Gastrocnemius medialis (tissue), 4 donors: ENCODE measurements around the gene LHPP. TPM values are rescaled to one million over a fixed set of nuclear protein-coding genes. Genes with fewer than 3 reads are reported as not detected.

Experiments used
- ATAC-seq, 2 donors: fragments of 150-250 bp; one replicate each; pipeline ENCODE4 v1.9.1; 2016
- DNase-seq, 2 donors: peaks; one replicate each; pipeline ENCODE4 v3.0.0-alpha.2; 2019
- H3K27ac ChIP-seq, 4 donors: fragments of 200-600 bp; sonication (generic); 1 replicate in 1 of 4; 2 replicates in 3 of 4; pipeline ENCODE4 v1.5.1; 2016 to 2018; ENCODE audit warnings: mild to moderate bottlenecking in 2 of 4, moderate library complexity in 1 of 4
- H3K27me3 ChIP-seq, 3 donors: fragments of 200-600 bp; sonication (generic) in 2 of 3; 1 replicate in 1 of 3; 2 replicates in 2 of 3; pipeline versions ENCODE4 v1.5.1 to v1.6.0; 2016 to 2019; ENCODE audit warnings: mild to moderate bottlenecking in 1 of 3, moderate library complexity in 1 of 3
- H3K36me3 ChIP-seq, 2 donors: fragments of 200-600 bp; sonication (generic) in 1 of 2; one replicate each; pipeline ENCODE4 v1.5.1; 2017 to 2018
- H3K4me1 ChIP-seq, 2 donors: fragments of 200-600 bp; sonication (generic) in 1 of 2; one replicate each; pipeline ENCODE4 v1.5.1; 2016 to 2017; ENCODE audit warnings: mild to moderate bottlenecking in 2 of 2
- H3K4me3 ChIP-seq, 4 donors: fragments of 200-600 bp; sonication (generic) in 3 of 4; 1 replicate in 1 of 4; 2 replicates in 3 of 4; pipeline ENCODE4 v1.5.1; 2016 to 2019; ENCODE audit warnings: mild to moderate bottlenecking in 2 of 4
- H3K9me3 ChIP-seq, 3 donors: fragments of 200-600 bp; sonication (generic) in 2 of 3; 1 replicate in 1 of 3; 2 replicates in 2 of 3; pipeline ENCODE4 v1.5.1; 2016 to 2019
- CTCF ChIP-seq, 5 experiments: fragments of 450-650 bp in 3 of 5; fragments of 200-600 bp in 2 of 5; sonication (generic) in 2 of 5; IDR thresholded peaks in 4 of 5; conservative IDR thresholded peaks in 1 of 5; 1 replicate in 4 of 5; 2 replicates in 1 of 5; pipeline ENCODE4 v1.5.1; 2016 to 2019; ENCODE audit warnings: antibody characterized with exemption in 5 of 5, mild to moderate bottlenecking in 3 of 5, moderate library complexity in 3 of 5
- POLR2A ChIP-seq, 2 donors: fragments of 450-650 bp; IDR thresholded peaks; one replicate each; pipeline ENCODE4 v1.6.1; 2017; ENCODE audit warnings: antibody characterized with exemption in 2 of 2, mild to moderate bottlenecking in 2 of 2, moderate library complexity in 2 of 2
- in situ Hi-C, 4 donors: fragments of 200-750 bp; cut with MboI; loops; one replicate each; pipeline versions ENCODE4 v1.15.0 to v1.8.0; 2017; ENCODE audit warnings: low sequenced_read_pairs in 4 of 4
- intact Hi-C: fragments of 100-400 bp; cut with DNase I; formaldehyde crosslinking; loops from one replicate; pipeline ENCODE4 v1.15.1; 2023; ENCODE audit warnings: low total_unique reads
- total RNA-seq, 4 donors: library from RNA; depleted of rRNA; stranded (reverse); fragments of >200 nt; gene quantifications; one replicate each; pipeline versions ENCODE4 v1.1.0 to v1.2.3, GENCODE V29; 2016

The LHPP gene
- total RNA-seq, 4 donors from 2014 or later = 4.9 to 16.0 (median 12.2) TPM

GRCh38 chr10:124570646-124571045 lies 109.0 kb downstream of the LHPP start:
- H3K27ac ChIP-seq = no peak overlapping the region
- intact Hi-C loops (no loop called here), in situ Hi-C loops (no loop called here)
- H3K4me1 ChIP-seq = peaks cover 9 to 11% of the 10 kb centered on the region in 2 donors
- H3K4me3 ChIP-seq = no peak overlapping the region
- H3K9me3 ChIP-seq = no peaks in the 10 kb centered on the region
- no peaks in the 10 kb centered on the region for H3K27me3 ChIP-seq
- H3K36me3 ChIP-seq = no peaks in the 10 kb centered on the region
- ATAC-seq (no peak), DNase-seq (no peak)
- TF ChIP-seq CTCF (IDR thresholded peaks at IDR 0.05 in 4 of 5, conservative IDR thresholded peaks at IDR 0.05 in 1 of 5) = no peak

- in situ Hi-C loops (no loop called here), intact Hi-C loops (no loop called here)
- TF ChIP-seq CTCF (IDR thresholded peaks at IDR 0.05 in 4 of 5, conservative IDR thresholded peaks at IDR 0.05 in 1 of 5) = no peak
- no peak for TF ChIP-seq POLR2A (IDR thresholded peaks at IDR 0.05)
- Histone ChIP-seq H3K4me3 (no peak overlapping the region), H3K27me3 (no peaks in the 10 kb centered on the region), H3K36me3 (no peaks in the 10 kb centered on the region), H3K4me1 (no peaks in the 10 kb centered on the region), H3K9me3 (no peaks in the 10 kb centered on the region), H3K27ac (no peak overlapping the region)
- DNase-seq (no peak), ATAC-seq (no peak)
These were observed 111.1 kb downstream of the LHPP start for GRCh38 chr10:124572751-124573150.

- no peak overlapping the region for H3K27ac ChIP-seq
- ATAC-seq (no peak), DNase-seq (no peak)
- H3K4me3 ChIP-seq = no peak overlapping the region
- H3K4me1 ChIP-seq = no peaks in the 10 kb centered on the region
- no peak for TF ChIP-seq CTCF (IDR thresholded peaks at IDR 0.05 in 4 of 5, conservative IDR thresholded peaks at IDR 0.05 in 1 of 5)
- no peak for TF ChIP-seq POLR2A (IDR thresholded peaks at IDR 0.05)
- intact Hi-C loops (no loop called here), in situ Hi-C loops (no loop called here)
- H3K36me3 ChIP-seq = no peaks in the 10 kb centered on the region
- H3K27me3 ChIP-seq = no peaks in the 10 kb centered on the region
- no peaks in the 10 kb centered on the region for H3K9me3 ChIP-seq
These were observed 112.3 kb downstream of the LHPP start for GRCh38 chr10:124573726-124574455.

GRCh38 chr10:124574456-124575070 lies 112.9 kb downstream of the LHPP start:
- Histone ChIP-seq H3K9me3 (no peaks in the 10 kb centered on the region), H3K27ac (no peak overlapping the region), H3K4me1 (no peaks in the 10 kb centered on the region), H3K36me3 (no peaks in the 10 kb centered on the region), H3K27me3 (no peaks in the 10 kb centered on the region), H3K4me3 (no peak overlapping the region)
- DNase-seq = no peak
- ATAC-seq = no peak
- in situ Hi-C loops (no loop called here), intact Hi-C loops (no loop called here)
- no peak for TF ChIP-seq CTCF (IDR thresholded peaks at IDR 0.05 in 4 of 5, conservative IDR thresholded peaks at IDR 0.05 in 1 of 5)
